DMS153 (cell line): ENCODE data around the gene PDIA2.
"Not testable (repeated sequence)": the region's sequence is repeated elsewhere in the genome, so short reads cannot be mapped to it uniquely, and the experiment has no call there.

Source experiments
- DNase-seq: peaks from one replicate; lab custom pipeline; 2025; lab: John Stamatoyannopoulos, UW

PDIA2 gene

DNA sequence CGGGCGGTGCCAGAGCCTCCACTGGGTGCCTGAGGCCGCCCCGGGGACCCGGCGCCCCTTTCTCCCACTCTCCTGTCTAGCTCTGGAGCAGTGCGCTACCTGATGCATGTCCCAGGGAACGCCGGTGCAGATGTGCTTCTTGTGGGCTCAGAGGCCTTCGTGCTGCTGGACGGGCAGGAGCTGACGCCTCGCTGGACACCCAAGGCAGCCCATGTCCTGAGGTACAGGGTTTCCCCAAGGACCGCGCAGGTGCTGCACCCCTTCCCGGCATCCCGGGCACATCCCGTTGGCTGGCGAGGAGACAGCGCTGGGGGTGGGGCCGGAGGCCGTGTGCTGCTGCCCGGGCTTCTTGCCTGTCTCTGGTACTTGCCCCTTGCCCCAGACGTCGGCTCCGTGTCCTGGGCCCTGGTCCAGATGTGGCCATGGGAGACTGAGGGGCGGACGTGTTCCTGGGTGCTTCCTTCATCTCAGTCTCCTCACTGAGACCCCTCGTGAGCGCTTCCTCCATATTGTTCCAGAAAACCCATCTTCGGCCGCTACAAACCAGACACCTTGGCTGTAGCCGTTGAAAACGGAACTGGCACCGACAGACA, 19.7 kb upstream of the PDIA2 start:
- no peak for DNase-seq

DNA sequence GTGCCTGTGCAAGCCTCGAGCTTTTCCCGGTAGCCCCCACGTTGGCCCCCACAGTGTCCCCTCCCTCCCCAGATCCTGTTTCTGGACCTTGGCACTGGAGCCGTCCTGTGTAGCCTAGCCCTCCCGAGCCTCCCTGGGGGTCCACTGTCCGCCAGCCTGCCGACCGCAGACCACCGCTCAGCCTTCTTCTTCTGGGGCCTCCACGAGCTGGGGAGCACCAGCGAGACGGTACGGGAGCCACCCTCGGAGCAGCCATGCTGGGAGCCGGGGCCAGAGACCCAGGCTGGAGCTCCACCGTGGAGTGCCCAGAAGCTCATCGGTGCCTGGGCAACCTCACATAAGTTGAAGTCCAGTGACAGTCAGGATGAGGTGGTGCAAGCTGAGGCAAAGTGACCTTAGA, 19.0 kb upstream of the PDIA2 start:
- no peak for DNase-seq

DNA sequence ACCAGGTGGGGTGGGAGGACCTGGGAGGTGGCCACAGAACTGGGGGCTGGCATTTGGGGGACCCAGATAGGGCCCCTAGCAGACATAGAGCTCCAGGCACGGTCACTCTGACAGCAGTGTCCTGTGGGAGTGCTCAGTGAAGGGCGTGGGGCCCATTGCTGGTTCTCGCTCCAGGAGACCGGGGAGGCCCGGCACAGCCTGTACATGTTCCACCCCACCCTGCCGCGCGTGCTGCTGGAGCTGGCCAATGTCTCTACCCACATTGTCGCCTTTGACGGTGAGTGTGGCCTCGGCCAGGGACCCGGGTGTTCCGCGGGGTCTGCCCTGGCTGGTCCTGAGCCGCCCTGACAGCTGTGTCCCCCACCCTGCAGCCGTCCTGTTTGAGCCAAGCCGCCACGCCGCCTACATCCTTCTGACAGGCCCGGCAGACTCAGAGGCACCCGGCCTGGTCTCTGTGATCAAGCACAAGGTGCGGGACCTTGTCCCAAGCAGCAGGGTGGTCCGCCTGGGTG, 18.5 kb upstream of the PDIA2 start:
- no peak for DNase-seq

DNA sequence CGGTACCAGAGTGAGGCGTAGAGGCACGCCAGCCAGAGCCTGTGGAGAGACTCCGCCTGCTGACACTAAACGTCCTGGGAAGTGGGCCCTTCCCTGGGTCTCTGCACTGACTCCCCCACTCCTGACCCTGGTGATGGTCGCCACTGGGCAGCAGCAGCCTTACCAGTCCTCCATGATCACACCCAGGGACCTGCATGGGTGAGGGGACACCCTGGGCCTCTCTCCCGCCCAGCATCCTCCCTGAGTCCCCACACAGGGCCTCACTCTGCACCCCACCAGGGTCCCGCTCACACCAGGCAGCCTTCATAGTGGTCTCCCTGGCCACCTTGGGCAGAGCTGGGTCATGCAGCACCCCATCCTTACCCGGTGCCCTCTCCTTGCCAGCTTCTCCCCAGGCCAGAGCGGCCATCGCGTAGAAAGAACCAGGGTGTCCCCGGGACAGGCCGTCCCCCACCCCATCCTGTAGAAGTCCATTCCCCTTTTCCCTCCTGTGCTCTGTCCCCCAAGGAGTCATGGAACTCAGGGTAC, 17.9 kb upstream of the PDIA2 start:
- no peak for DNase-seq

DNA sequence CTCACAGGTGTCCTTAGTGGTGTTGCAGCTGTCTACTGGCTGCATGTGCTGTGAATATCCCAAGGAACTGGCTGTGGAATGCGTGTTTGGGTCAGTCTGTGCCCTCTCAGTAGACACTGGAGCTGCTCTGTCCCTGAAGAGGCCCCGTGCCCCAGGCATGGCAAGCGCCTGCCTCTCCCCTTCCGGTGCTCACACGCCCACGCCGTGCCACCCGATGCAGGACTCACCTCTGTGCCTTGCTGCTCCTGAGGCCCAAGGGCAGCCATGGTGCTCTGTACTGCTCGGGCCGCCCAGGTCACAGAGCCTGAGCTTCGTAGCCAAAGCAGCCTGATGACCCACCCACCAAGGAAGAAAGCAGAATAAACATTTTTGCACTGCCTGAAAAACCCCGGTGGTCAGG, 17.3 kb upstream of the PDIA2 start:
- DNase-seq = no peak

DNA sequence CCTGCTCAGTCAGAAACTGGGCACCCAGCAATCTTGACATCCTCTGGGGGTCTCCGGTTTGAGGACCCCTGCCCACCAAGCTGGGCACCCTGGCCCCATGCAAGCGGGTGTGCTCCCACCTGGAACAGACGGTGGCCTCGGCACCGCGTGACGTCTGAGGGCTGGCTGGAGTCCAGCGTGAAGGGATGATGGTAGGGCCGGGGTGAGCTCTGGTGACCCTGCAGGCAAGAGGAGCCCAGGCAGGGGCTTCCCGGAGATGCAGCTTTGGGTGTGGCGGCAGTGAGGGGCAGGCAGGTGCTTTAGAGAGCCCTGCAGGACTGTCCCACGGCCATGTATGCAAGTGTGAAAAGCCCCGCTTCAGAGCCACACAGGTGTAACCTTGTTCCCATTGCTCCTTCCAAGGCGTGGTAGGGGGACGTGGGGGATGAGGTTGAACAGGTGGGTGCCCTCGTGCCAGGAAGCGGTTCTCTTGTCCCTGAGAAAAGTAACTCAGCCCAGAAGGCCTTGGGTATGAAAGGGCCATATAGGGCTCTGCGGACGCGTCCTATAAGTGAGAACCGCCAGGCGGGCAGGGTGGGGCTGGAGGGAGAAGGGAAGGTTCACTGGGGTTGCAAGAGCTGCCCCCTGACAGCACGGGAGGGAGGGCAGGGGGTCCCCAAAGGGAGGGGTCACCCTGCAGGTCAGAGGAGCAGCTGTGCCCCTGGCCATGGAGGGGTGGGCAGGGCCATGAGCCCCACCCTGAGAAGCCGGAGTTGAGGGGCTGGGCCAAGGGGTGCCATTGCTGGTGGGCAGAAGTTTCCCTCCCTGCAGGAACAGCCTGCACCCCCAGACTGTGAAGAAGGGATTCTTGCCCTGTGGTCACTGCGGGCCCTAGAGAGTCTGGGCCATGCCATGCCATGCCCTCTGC, 16.5 kb upstream of the PDIA2 start:
- no peak for DNase-seq

DNA sequence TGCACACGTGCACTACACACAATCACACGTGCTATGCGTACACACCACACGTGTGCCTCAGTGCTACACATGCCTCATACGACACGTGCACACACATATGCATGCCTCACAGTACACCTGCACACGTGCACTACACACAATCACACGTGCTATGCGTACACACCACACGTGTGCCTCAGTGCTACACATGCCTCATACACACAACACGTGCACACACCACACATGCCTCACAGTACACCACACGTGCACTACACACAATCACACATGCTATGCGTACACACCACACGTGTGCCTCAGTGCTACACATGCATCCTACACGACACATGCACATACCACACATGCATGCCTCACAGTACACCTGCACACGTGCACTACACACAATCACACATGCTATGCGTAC, 15.4 kb upstream of the PDIA2 start:
- DNase-seq = not testable (repeated sequence)

DNA sequence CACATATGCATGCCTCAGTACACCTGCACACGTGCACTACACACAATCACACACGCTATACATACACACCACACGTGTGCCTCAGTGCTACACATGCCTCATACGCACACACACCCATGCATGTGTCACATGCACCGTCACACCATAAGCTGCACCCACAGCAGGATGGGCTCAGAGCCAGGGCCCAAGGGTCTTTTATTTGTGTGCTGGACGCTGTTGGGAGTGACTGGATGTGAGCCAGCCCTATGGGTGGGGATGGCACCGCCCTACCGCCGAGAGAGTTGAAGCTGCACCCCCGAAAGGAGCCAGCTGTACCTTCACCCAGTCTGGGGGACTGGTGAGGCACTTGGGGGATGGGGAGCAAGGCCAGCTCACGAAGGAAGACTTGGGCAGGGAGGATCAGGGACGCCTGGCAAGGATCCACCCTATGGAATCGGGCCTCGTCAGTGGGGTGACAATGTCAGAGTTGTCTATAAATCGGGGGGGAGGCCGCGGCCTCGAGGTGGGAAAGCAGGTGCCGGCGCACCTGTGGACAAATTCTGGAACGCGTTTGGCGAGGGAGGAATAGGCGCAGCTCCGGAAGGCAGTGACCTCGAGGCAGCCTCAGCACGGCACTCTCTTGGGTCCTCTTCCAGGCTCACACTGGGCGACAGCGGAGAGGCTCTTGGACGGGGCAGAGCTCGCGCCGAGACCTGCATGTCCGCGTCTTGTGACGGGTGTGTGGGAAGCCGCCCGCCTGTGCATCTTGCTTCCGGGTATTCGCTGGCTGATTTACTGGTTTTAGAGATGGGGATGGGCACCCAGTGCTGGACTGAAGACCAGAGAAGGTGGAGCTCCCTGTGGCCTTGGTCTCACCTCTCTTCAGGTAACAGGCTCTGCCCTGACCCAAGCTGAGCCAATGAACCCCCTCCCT, 14.6 kb upstream of the PDIA2 start:
- DNase-seq = peak; percentile 9

DNA sequence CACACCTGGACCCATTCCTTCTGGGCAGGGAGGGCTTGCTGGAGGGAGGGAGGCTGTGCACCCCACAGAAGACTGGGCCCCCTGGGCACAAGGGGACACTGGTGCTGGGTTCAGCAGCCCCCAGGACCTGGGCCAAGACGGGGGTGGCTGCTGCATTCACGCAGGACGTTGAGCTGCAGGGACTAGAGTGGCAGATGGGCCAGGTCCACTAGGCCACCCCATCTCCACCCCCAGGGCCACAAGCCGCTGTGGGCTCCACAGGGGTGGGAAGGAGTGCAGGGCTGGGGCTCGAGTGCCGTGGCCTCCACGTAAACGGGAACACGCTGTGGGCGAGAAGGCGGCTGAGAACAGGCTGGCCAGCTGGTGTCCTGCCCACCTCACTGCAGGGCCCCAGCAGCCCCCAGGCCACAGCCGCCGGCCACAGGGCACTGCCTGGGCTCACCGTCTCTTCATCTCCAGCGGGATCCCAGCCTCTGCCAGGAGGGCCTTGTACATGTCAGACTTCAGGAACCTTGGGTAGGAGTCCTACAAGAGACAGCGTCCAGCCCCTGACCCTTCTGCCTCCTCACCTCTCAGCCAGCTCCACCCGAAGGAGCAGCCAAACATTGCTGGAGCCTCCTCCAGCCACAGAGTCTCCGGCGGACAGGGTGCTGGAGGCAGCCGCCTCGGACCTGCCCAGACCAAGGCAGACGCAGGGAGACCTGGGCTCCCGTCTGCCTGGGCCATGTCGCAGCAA, 13.7 kb upstream of the PDIA2 start:
- DNase-seq = no peak

DNA sequence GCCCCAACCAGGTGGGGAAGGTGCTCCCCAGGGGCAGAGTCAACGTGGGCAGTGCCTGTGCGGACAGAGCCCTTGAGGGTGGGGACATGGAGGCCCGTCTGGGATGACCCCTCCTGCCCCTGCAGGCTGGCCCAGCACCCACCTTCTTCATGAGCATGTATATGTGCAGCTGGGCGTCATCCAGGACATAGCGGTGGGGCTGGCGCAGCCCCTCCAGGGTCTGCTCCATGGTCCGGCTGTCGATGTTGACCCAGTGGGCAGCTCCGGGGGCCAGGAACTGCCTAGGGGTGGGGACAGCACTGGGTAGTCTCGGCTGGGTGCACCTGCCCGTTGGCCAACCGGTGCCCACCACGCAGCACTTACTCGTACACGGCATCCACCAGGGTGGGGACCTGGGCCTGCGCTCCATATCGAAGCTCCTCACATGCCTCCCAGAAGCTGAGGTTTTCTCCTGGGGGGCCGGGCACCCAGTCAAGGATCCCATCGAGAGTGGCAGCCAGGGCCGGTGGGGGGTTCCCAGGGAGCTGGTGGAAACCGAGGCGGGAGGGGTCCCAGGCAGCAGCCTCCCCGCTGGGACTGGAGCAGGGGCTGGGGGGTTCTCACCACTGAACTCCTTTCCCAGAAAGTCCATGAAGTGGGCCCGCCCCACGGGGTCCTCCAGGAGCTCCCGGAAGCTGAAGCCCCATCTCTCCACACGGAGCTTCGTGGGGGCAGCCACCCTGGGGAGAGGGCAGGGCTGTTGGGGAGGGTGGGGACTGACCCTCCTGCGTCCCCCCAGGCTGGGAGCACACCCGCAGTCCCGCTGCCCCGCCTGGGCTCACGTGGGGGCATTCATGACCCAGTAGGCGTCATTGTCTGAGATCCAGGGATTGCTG, 12.3 kb upstream of the PDIA2 start:
- DNase-seq = no peak

DNA sequence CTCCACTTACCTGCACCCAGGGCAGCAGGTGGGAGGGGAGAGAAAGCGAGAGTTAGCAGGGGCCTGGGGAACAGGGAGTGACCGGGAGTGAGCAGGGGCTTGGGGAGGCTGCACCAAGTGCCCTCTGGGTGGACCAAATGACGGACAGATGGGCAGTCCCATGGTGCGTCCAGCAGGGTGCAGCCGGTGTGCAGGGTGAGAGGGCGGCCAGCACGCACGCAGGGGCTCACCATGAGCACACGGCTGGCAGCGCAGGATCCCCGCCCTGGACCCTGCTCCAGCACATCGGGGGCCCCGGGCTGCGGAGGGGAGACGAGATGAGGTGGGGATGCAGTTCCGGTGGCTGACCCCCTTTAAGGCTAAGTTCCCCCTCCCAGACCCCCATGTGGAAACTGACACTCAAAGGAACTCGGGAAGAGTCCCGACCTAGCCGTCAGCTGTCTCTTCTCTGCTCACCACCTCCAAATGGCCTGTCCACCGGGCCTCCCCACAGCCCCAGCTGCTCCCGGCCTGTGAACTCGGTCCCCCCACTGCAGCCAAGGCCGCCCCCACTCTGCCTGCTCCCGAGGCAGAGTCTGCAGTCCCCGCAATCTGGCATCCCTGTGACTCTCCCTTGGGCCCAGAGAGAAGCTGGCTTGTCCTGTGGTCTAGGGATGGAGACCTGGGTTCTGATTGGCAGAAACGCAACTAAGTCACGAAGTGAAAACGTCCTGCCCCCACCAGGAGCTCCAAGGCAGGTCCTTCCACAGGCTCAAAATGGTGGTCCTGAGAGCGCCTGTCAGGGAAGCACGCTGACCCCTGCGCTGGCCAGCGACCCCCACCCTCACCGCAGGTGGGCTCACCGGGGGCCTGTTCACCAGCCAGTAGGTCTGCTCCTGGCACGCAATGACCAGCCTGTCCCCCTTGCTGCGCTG, 10.1 kb upstream of the PDIA2 start:
- DNase-seq = no peak

DNA sequence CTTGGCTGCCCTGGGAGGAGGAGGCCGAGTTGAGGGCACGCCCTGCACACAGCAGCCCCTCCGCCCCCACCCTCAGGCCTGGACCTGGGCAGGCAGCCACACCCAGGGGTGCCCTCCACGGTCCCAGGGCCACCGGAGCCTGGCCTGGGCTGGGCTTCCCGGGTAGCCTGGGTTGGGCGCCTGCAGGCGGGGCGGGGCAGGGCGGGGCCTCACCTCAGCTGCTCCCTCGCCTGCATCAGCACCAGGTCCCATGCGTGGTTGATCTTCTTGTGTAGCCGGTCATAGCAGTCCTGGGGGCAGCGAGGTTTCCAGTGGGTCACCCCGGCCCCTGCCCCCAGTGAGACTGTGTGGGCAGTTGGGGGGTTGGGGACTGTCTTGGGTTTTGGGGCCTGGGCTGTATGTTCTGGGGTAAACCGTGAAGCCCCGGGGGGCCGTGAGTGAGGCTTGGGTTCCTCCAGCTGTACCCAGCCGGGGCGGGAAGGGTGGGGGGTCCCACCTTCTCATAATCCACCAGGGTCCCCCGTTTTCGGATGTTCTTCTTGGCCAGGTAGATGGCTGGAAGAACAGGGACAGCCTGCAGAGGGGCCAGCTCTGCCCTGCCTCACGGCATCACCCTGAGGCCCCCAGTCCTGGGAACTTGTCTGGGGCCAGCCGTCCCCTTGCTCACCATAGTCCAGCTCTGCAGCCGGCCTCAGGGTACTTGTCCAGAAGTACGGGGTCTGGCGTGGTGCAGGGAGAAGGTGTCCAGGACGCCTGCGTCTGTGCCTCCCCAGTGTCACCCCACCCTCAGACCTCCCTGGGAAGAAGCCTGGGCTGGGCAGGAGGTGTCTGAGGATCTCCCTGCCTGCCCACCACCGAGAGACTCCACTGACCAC, 9.2 kb upstream of the PDIA2 start:
- no peak for DNase-seq

DNA sequence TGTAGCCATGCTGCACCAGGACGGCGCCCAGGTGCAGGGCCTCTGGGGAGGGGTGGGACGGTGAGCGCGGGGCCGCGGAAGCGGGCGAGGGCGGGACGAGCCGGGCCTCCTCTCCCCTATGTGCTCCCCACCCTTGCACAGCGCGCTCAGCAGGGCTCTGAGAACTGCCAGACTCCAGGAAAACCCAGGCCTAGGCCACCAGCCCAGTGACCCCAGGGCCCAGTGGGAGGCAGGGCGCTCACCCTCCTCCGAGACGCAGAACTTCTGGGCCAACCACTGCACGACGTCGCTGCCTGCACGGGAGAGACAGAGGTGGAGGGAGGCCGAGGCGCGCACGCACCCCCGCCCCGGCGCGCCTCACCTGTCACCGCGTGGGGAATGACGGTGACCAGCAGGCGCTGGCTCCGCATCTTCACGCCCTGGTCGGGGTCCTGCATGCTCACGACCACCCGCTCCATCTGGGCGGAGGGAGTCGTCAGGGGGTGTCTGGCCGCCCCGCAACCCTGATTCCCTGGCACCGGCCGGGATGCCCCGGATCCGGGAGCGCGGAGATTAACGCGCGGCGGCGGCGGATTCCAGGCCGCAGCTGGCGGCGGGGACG, 7.8 kb upstream of the PDIA2 start:
- DNase-seq = no peak

DNA sequence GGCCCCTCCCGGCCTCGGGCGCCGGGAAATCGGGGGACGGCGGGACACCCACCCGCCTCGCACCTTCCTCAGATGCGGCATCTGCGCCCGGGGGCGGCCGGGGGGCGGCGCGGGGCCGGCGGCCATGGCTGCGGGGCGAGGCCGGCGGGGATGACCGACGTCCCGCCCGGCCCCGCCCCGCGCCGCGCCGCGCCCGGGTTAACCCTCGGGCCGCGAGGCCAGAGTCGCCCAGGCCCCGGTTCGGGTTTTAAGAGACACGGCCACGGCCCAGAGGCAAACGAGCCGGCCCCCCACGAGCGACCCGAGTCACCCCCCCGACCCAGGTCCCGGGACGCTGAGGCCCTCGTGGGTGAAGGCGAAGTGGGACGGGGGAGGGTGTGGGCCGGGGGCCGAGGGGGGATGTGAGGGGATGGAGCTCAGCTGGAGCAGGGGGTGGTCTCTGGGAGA, 7.2 kb upstream of the PDIA2 start, which contains the start of gene RGS11:
Gene RGS11, minus strand, starts transcription at position 159 of the 447 bp plus-strand sequence. Its CDS starts 33 bp downstream, at position 126.
- no peak for DNase-seq

DNA sequence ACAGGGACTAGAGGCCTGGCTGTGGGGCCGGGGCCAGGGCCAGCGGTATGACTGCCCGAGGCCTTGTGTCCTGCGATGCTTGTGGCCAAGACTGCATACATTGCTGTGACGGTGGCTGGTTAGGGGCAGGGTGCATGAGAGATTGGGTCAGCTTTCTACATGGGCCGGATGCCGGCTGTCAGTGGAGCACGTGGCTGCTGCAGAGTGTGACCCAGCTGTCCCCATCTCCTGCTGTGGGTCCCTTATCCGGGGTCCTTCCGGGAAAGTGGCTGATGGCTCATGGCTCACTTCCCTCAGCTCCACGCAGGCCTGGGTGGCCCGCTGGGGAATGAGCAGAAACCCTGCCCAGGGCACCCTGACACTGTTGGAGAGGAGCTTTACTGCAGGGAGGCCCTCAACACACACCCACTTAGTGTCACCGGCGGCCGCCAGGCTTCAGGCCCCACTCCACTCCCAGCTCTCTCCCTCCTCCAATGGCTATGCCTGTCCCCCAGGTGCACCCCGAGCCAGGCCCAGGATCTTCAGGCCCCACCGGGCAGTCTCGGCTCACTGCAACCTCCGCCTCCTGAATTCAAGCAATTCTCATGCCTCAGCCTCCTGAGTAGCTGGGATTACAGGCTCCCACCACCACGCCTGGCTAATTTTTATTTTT, 6.4 kb upstream of the PDIA2 start:
- no peak for DNase-seq

DNA sequence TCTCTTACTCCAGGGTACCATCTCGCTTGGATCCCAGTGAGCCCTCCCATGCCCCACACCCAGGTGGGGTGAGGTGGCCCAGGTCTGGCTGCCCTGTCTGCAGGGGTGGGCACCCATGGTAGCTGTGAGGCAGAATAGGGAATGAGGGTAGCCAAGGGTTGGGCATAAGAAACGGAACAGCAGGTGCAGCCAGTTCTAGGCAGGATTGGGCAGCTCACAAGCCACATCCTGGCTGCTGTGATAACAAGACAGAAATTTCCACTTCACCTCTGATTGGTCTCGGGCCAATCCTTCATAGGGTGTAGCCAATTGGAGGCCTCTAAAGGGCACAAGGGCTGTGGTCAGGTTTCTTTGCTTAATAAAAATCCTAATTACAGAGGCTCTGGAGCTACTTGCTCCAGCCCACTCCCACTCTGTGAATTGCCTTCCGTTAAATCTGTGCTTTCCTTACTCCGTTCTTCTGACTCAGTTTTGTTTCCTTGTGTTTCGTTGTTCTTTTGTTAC, 4.0 kb upstream of the PDIA2 start:
- peak; percentile 72 for DNase-seq

DNA sequence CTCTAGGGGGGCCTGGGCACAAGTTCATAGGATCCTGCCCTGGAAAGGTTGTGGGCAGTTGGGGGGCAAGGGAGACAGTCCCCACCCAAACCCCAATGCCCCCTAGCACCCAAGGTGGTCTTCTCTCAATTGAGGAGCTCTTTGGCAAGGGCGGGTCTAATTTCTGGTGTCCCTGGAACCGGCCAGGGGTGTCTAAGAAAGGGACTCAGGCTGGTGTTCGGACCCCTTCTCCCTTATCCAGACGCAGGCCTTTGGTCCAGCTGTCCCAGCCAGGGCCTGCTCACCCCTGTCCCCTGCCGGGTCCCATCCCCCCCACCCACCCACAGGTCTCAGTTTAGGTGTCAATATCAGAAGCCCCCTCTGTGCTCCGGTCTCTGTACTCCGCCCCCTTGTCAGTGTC, 3.4 kb upstream of the PDIA2 start:
- no peak for DNase-seq
